NB4 (cell line): Measurements from ENCODE around the gene FOXD4L6.
"Not testable (repeated sequence)": the region's sequence is repeated elsewhere in the genome, so short reads cannot be mapped to it uniquely, and the experiment has no call there.

Experiments used
- MAX ChIP-seq: IDR thresholded peaks from 2 replicates; pipeline ENCODE4 v1.6.1; 2011; ENCODE audit warnings: low read depth, low read length
- POLR2A ChIP-seq: IDR thresholded peaks from 2 replicates; pipeline ENCODE4 v1.6.1; 2011; ENCODE audit warnings: mild to moderate bottlenecking; ENCODE audit not compliant: insufficient read length; ENCODE audit errors: extremely low read depth

GRCh38 chr9:41123812-41124211 lies 4.7 kb downstream of the FOXD4L6 start:
- not testable (repeated sequence) for TF ChIP-seq POLR2A, MAX
